HT1080 (cell line): ENCODE results near the gene CLDND2. TPM values are rescaled to one million over a fixed set of nuclear protein-coding genes. Genes with fewer than 3 reads are reported as not detected.

Experiments used
- DNase-seq: peaks from one replicate; pipeline ENCODE4 v3.0.0-alpha.2; 2015; ENCODE audit warnings: low read depth
- total RNA-seq: library from RNA; depleted of rRNA; stranded (reverse); fragments of >200 nt; shearing (Covaris generic); gene quantifications from 2 replicates; pipeline ENCODE4 v1.2.3, GENCODE V29; 2014

The CLDND2 gene
- total RNA-seq, 1 experiment from 2014 or later: not detected

DNA sequence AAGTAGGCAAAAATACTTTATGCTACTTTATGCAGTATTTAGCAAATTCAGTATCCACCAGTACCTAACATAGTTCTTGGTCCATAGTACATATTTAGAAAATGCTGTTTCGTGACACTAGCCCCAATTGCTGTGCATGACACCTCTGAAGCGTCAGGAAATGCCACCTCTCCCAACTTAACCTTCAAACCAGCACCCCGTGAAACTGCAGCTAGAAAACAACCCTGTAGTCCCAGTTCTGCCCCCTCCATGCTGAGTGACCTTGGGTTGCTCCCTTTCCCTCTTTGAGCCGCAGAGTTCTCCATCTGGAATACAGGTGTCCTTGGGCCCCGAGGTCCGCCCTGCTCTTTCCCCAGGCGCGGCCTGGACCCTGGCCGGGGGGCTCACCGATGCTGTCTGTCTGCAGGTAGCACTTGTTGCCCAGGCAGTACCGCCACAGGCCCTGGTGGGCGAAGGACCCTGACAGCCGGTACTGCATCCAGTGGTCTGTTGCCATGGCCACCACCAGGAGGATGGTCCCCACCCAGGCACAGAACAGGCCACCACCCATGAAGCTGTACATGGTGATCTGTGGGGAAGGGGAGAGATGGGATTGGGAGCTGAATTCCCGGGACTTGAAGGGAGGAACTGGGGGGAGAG, 18.2 kb upstream of the CLDND2 start:
- no peak for DNase-seq

DNA sequence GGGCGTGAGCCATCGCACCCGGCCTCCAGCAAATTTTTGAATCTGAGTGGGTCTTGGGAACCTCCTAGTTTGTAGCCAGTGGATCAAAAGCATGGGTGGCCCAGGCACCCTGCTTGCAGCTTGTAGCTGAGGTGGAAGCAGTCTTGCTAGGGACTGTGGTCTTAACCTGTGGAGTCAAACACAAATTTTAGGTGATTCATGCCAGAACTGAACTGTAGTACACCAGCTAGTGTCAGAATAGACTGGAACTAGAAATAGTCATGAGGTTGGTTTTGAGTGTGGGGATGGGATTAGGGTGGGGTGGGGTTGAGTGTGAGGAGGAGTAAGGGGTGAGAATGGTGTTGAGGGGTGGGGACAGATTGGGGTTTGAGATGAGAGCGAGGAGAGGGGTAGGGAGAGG, 13.2 kb upstream of the CLDND2 start:
- no peak for DNase-seq

DNA sequence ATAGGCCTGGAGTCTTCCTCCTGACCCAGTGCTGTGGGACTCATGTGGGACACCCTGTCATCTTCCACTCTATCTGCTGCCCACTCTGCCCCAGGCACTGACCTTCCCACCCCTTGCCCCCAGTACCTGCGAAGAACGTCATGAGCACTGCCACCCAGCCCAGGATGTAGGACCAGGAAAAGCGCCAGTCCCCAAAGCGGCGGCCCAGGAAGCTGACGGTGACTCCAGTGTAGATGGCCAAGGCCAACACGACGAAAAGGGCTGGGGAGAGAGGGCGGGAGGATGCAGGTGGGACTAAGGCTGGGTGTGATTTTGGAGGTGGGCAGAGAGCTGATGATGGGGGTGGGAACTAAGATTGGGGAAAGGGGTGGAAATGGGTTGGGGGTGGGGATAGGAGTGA, 11.6 kb upstream of the CLDND2 start:
- DNase-seq: no peak

DNA sequence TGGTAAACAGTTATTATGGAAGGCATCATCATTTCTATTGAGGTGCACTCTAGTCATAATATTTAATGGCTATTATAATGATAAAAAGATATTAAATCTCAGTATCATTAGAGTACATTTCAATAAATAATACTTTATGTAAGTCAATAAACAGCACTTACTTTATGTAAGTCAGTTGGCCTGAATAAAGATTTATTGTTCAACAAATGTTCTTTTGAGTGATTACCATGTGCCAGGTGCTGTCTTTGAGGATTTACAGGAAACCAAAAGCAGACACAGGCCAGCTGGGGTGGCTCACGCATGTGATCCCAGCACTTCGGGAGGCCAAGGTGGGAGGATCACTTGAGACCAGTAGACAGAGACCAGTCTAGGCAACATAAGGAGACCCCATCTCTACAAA, 8.6 kb upstream of the CLDND2 start:
- no peak for DNase-seq

DNA sequence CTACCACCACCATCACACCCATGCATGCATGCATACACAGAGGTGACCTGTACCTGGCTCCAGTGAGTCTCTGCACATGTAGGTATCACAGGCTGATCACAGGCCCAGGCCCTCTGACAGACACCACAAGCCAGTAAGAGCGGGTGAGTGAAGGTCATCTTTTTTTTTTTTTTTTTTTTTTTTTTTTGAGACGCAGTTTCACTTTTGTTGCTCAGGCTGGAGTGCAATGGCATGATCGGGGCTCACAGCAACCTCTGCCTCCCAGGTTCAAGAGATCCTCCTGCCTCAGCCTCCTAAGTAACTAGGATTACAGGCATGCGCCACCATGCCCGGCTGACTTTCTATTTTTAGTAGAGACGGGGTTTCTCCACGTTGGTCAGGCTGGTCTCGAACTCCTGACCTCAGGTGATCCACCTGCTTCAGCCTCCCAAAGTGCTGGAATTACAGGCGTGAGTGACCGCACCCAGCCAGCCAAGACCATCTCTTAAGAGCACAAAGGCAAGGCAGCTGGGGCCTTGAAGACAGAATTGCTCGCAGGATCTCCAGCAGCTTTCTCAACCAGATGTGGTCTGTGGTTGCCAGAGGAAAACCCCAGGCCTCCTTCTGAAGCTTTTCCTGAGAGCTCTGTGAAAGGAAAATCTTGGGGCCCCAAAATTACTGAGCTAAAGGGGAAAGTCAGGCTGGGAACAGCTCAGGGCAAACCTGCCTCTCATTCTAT, 6.9 kb upstream of the CLDND2 start:
- no peak for DNase-seq

DNA sequence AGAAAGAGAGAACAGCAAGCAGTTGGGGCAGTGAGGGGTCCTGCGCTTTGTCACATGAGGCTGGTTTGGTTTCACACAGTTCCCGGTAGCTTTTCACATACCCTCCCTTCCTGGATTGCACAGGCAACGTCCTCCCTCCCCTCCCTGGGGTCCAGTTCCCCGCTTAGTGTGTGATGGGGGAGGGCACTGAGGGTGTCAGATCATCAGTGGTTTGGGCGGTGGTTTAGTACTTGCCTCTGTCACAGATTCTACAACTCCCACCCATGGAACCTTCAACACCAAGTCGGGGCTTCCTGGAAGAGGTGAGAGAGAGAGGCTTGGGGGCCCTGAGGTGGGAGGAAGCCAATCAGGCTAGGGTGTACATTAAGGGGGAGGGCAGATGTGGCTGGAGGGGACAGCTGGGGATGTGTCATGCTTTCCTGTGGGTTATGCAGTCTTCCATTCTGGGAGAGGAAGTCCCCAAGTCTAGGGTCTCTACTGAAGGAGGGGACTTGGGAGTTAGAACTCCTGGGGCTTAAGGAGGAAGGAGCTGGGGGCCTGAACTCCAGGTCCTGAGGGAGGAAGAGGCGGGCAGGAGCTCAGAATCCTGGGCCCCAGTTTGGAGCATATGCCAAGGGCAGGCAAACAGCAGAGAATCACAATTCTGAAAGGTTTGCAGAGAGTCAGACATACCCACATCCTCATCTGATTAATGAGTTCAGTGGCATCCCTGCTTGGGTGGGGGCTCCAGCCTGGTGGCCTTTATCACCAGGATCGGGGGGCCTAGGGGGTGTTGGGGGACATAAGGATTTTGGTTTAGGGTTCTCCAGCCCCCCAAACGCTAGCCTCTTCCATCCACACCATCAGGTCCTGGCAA, 4.1 kb upstream of the CLDND2 start, which contains the start of gene NKG7:
TSS of gene NKG7 (minus strand) at position 6 of the 856 bp plus-strand sequence. CDS start 119 bp downstream, outside the sequence.
- no peak for DNase-seq

DNA sequence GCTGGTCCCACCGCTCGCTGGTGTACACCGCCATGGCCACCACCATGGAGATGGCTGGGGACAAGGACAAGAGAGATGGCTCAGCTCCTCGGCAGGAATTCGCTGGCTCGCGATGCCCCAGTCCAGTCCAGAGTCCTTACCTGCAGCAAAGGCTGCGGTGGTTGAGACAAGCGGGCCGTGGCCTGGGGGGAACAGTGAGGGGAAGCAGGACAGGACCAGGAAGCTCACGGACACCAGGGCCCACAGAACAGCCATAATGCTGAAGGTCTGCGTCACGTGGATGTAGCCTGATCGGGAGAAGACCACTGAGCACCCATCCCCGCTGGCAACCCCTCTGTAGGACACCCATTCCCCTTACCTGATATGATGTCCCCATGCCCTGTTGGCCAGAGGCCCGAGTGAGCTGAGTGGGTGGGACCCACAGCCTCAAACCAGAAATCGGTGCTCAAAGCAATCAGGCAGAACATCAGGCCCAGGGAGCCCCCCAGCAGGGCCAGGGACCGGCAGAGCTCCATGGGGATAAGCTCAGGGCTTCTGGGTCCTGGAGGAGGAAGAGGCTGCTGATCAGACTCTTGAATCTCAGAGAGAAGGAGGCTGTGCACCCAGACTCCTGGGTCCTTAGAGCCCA, 3.3 kb upstream of the CLDND2 start:
- DNase-seq: no peak

DNA sequence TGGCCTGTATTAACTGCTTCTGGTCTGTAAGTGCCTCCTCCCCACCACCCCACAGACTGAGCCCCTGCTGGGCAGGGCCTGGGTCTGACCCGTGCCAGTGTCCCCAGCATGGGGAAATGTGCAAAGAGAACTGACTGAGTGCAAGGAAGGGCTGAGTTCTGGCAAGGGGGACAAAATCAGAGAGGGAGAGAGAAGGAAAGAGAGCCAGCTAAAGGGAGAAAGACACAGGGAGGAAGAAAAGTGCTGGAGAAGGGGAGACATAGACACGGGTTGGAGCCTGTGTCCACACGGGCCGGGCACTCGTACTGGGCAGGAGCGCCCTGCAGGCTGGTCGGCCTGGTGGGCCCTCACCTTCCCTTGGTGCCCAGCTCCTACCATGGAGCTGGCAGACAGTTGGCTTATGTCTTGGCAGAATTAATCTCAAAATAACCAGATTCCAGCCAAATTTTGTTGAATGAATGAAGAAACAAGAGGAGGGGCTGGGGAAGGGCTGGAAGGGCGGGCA, 2.4 kb upstream of the CLDND2 start:
- no peak for DNase-seq

DNA sequence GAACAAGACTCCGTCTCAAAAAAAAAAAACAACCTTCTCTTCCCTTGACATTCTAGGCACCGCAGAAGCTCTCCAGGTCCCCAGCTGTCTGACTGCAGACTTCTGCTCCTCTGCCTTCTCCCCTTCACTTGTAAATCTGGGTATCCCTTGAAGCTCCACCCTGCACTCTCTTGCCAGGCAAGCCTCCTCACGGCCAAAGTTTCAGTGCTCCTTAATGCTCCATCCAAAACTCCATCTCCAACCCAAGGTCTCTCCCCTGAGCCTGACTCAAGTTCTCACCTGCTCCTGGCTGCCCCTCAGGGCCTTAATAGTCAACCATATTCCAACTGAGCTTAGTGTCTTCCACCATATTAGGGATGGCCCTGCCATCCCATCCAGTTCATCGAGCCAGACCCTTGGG, 1.4 kb upstream of the CLDND2 start:
- DNase-seq: no peak

DNA sequence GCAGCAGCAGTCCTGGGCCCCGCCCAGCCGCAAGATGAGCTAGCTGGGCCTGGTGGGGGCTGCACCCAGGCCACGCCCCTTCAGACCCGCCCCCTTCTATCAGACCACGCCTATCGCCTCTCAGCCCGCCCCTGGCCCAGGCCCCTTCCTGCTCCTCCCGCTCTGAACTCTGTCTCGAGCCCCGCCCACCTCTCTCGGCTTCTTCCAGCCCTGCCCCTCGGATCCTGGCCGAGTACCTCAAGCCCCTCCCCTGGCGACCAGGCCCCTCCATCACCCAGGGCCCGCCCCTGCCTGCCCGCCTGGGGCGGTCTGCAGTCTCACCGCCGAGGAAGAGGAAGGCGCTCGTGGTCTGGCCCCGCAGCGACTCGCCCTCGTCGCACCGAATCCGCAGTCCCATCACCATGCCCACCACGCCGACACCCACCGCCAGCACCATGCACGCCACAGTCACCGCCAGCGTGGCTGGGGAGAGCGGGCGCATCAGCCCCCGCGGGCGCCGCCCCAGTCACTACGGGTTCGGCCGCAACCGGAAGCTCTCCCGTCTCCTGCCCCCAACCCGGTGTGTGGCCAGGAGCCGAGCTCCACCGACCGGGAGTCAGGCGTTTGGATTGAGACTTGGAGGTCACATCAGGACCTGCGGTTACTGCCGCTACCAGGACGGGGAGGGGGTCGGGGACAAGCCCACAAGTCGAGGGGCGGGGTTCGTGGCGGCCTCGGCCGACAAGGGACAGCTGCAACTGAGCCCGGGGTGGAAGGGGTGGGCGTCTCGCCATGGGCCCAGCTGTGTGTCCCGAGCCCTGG, 1.0 kb downstream of the CLDND2 start:
- peak; percentile 98 for DNase-seq

DNA sequence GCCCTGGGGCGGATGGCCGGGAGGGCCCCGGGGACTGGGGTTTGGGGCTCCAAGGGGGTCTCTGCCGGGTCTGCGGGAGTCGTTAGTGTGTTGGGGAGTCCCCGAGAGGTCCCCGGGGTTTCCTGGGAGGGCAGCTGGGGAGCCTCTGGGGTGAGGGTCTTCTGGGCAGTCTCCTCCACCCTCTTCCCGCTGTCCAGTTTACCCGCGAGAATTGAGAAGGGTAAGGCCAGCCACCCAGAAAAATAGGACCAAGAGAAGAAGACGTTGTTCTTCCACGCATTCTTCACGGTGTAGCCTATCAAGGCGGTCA, 1.6 kb downstream of the CLDND2 start:
- no peak for DNase-seq

DNA sequence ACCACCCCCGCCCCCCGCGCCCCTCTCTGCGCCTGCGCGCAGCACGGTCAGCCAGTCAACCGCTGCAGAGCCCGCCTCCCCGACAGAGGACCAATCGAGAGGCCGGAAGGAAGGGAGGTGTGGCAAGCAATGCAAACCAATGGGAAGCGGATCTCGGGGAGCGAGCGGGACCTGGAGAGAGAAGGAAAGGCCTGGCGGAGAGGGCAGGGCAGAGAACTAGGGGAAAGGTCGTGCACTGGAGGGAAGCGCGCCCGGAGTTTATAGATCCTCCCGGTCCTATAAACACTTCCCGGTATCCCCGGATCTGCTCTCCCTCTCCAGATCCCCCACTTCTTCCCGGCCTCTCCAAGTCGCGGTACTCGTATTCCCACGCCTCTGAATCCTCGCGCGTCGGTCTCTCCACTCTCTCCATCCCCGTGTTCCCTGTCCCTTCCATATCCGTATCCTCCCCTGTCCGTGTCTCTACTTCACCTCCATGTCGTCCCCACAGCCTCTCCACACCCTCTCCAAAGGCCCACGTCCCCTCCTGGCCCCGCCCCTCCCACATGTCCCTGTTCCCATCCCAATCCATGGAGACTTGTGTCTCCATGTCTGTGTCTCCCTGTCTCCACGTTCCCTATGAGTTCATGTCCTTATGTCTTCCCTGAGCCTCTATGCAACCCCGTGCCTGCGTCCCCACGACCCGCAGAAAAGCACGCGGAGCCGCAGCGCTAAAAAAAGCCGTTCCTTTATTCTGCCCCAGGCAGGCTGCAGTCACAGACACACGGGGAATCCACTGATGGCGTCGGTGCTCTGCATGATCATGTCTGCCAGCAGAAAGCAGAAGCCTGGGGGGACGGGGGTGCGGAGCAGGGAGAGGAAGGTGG, 2.2 kb downstream of the CLDND2 start:
- peak; percentile 94 for DNase-seq

DNA sequence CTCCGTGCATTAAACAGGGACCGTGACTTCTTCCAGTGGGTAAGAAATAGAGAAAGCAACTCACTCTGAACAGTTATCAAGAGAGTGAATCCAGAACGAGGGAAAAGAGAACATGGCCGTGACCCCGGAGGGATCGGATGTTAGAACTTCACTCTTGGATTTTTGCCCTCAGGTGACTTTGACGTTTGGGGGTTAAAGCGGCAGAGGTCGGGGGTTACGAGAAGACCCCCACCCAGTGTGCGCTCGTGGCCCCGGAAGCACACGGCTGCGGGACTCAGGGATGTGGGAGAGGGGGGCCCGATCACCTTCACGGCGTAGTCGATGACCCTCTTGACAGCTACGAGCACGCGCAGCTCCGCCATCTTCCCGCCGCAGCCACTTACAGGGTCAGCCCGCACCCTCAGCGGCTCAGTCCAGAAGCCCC, 2.8 kb downstream of the CLDND2 start, which contains the start of gene ETFB:
TSS of gene ETFB (minus strand) at position 424 of the 424 bp plus-strand sequence. CDS start at position 362, 62 bp downstream.
- no peak for DNase-seq

DNA sequence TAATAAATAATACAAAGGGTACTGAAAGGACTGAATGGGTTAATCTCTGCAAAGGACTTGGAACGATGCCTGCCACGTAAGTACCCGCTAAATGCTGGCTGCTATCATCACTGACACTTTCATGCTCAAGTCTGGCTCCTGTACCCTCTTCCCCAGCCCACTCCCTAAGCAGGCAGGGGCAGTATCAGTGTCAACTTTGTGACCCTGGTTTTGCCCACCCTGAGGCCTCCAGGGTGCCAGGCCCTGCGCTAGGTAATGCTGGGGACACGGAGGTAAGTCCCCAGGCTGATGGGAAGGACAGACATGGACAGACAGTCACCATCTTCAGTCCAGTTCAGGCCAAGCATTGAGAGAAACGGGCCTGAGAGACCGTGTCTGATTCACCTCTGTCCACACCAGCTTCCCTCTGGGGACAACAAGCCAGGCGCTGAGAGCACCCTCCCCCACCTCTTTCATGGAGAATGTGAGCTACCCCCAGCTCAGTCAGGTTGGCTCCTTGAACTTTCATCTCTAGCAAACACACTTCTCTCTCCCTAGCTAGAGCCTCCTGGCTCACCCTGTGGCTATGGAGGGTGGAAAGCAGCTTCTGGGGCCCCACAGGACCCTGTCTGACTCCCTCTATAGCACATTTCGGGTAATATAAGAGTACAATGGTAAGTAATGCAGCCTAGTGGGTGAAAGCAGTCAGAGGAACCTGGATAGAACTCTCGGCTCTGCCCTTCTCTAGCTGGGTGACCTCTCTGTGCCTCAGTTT, 3.4 kb downstream of the CLDND2 start:
- DNase-seq: peak; percentile 26

DNA sequence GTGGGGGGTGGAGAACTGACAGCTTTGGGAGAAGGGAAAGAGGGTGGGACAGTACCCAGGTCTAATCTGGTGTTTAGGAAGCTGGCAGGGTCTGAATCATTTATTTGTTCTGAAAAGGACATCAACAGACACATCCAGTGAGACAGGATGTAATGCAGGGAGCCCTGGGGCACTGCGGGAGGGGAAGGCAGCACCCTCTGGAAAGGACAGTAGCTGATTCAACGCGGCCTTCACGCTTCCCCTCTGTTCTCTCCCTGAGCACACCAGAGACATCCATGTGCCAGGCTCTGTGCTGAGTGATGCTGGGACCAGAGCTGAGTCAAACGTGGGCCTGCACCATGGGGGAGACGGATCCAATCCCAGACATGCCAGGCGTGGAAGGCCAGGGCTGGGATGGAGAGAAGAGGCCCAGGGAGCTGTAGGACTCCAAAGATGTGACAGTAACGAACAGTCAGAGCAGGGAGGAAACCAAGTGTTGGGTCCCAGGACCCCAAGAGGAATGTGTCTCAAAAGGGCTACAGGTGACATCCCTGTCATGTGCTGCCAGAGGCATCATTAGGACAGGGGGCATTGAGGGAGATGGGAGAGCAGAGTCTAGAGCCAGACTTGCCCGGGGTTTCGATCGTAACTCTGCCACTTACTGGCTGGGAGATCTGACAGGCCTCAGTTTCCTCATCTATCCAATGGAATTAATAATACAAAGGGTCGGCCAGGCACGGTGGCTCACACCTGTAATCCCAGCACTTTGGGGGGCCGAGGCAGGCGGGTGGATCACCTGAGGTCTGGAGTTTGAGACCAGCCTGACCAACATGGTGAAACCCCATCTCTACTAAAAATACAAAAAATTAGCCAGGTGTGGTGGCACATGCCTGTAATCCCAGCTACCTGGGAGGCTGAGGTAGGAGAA, 4.3 kb downstream of the CLDND2 start:
- no peak for DNase-seq

DNA sequence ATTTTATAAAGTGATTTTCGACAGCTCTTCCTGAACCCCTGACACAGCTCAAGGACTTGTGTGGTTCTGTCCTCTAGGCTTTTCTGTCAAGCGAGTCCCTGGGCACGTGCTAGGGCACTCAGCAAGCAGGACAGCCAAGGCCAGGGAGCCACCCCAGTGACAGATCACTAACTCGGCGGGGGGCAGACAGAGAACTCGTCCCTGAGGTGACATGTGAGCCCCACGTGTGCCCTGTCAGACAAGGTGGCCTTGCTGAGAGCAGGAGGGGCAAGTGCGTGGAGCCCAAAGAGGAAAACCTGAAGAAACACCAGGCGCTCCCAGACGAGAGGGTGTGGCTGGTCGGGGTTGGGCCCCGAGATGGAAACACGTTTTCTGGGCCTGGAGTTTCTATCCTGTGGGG, 7.6 kb downstream of the CLDND2 start:
- no peak for DNase-seq

DNA sequence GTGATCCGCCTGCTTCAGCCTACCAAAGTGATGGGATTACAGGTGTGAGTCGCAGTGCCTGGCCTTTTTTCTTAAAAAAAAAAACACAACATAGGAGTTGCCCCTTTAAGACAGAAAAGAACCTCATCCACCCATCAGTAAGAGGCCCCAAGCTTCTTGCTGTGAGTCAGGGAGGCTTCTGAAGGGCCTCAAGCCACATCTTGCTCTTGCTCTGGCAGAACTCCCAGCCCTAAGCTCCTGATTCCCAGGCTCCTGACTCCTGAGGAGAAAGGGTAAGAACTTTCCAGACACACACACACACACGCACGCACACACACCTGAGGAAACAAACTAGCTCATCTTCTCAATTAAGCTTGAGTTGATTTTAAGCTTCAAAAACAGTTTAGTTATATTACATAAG, 9.5 kb downstream of the CLDND2 start:
- peak; percentile 78 for DNase-seq

DNA sequence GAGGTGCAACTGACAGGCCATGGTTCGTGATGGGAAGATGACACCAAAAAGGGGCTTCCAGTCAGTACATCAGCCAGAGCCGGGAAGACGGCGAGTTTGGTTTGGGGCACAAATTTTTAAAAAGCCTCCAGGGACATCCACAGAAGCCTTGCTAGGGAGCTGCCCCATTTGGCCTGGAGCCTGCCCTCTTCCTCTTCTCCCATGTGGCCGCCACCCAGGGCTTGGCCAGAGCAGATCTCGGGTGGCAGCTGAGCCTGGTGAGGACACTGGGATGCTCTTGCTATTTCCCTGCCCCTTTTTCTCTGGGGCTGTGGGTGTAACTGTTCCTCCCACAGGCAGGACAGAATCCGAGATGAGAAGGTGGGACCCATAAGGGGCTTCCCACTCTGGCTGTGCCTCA, 10.9 kb downstream of the CLDND2 start:
- no peak for DNase-seq
